ENCODE results near the gene SLC39A11.

The SLC39A11 gene

GRCh38 chr17:72930031-72930430 lies 162.5 kb downstream of the SLC39A11 start:
- WGBS, 2 experiments = 69 to 85% methylated on average over 2 of the region's 2 CpGs
- no peaks in the 10 kb centered on the region for H3K27me3 ChIP-seq (ENCODE audit: control insufficient read depth, insufficient read depth, low read length, poor library complexity, severe bottlenecking)
- no peak overlapping the region for H3K27ac ChIP-seq (ENCODE audit: insufficient read depth, low read depth, low read length, poor library complexity, severe bottlenecking)
- H3K9me3 ChIP-seq (ENCODE audit: control insufficient read depth, low read length) = no peaks in the 10 kb centered on the region
- peaks cover 17% of the 10 kb centered on the region for H3K4me1 ChIP-seq (ENCODE audit: control insufficient read depth, insufficient read depth, low read length)
- H3K4me3 ChIP-seq (ENCODE audit: insufficient read depth, low read depth, low read length) = no peak overlapping the region
- H3K36me3 ChIP-seq (ENCODE audit: control insufficient read depth, insufficient read depth, low read length) = no peaks in the 10 kb centered on the region

DNA sequence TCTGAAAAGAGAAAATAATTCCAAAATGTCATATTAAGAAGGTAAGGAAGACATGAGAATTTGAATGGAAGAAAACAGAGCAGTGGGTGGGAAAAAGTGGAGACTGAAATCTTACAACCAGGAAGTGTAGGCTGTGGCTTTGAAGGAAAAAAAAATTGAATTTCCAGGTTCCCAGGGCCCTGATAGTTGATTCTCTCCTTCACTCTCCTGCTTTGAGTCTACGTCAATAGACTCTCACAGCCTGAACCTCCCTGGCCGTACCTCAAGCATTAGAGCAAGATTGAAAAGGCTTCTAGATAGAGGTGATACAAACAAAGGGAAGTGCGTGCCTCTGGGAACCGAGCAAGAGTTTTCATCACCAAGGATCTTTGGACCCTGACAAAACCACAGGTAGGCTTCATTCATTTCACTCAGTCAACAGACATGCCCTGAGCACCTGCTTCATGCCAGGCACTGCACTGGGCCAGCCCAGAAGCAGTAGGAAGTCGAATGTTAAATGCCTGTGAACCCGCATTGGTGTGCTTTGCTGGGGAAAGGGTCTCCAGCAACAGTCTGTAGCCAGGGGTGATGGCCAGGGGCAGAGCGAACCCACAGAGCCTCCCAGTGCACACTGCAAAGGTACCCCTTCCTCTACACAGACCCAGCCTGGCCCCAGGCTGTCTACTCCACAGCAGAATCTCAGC lies 163.9 kb downstream of the SLC39A11 start:
- H3K9me3 ChIP-seq (ENCODE audit: control insufficient read depth, low read length) = no peaks in the 10 kb centered on the region
- no peak overlapping the region for H3K4me3 ChIP-seq (ENCODE audit: insufficient read depth, low read depth, low read length)
- no peaks in the 10 kb centered on the region for H3K36me3 ChIP-seq (ENCODE audit: control insufficient read depth, insufficient read depth, low read length)
- 91 to 92% methylated on average over 7 of the region's 7 CpGs for WGBS, 2 experiments
- H3K27me3 ChIP-seq (ENCODE audit: control insufficient read depth, insufficient read depth, low read length, poor library complexity, severe bottlenecking) = no peaks in the 10 kb centered on the region
- peaks cover 17% of the 10 kb centered on the region for H3K4me1 ChIP-seq (ENCODE audit: control insufficient read depth, insufficient read depth, low read length)
- H3K27ac ChIP-seq (ENCODE audit: insufficient read depth, low read depth, low read length, poor library complexity, severe bottlenecking) = no peak overlapping the region

GRCh38 chr17:72927760-72928159 lies 164.7 kb downstream of the SLC39A11 start:
- Histone ChIP-seq H3K27ac (ENCODE audit: insufficient read depth, low read depth, low read length, poor library complexity, severe bottlenecking) (no peak overlapping the region), H3K27me3 (ENCODE audit: control insufficient read depth, insufficient read depth, low read length, poor library complexity, severe bottlenecking) (no peaks in the 10 kb centered on the region), H3K4me3 (ENCODE audit: insufficient read depth, low read depth, low read length) (no peak overlapping the region), H3K4me1 (ENCODE audit: control insufficient read depth, insufficient read depth, low read length) (peaks cover 17% of the 10 kb centered on the region), H3K36me3 (ENCODE audit: control insufficient read depth, insufficient read depth, low read length) (no peaks in the 10 kb centered on the region), H3K9me3 (ENCODE audit: control insufficient read depth, low read length) (no peaks in the 10 kb centered on the region)
- WGBS, 2 experiments = 89 to 100% methylated on average over 1 of the region's 1 CpG

DNA sequence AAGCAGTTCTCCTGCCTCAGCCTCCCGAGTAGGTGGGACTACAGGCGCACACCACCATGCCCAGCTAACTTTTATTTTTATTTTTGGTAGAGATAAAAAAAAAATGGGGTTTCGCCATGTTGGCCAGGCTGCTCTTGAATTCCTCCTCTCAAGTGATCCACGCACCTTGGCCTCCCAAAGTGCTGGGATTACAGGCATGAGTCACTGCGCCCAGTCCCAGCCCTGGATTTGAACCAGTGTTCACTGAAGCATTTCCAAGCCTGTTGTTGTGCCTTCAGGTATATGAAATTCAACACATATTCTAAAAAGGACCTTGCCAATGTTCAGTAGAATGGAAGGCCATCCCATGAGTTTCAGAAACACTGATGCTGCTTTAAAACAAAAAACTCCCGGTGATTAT lies 165.3 kb downstream of the SLC39A11 start:
- no peaks in the 10 kb centered on the region for H3K9me3 ChIP-seq (ENCODE audit: control insufficient read depth, low read length)
- no peaks in the 10 kb centered on the region for H3K36me3 ChIP-seq (ENCODE audit: control insufficient read depth, insufficient read depth, low read length)
- no peak overlapping the region for H3K4me3 ChIP-seq (ENCODE audit: insufficient read depth, low read depth, low read length)
- no peaks in the 10 kb centered on the region for H3K27me3 ChIP-seq (ENCODE audit: control insufficient read depth, insufficient read depth, low read length, poor library complexity, severe bottlenecking)
- H3K4me1 ChIP-seq (ENCODE audit: control insufficient read depth, insufficient read depth, low read length) = peaks cover 17% of the 10 kb centered on the region
- H3K27ac ChIP-seq (ENCODE audit: insufficient read depth, low read depth, low read length, poor library complexity, severe bottlenecking) = no peak overlapping the region
- 93 to 94% methylated on average over 6 of the region's 6 CpGs for WGBS, 2 experiments

DNA sequence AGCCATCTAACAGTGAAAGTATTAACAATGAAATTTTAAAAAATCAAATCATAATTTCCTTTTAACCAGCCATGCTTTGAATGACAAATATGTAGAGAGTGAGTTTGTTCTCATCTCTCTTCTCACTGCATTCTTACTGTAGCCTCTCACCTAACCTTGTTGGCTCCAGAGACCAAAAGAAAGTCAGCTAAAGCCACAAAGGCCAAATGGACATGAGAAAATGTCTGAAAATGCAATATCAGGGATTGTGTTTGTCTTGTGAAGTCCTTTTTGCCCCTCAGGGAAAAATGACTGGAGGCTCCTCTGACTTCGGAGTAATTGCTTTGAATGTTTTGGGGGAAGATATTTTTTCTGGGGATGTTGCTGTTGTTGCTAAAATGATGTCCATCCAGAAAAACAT lies 166.3 kb downstream of the SLC39A11 start:
- Histone ChIP-seq H3K4me3 (ENCODE audit: insufficient read depth, low read depth, low read length) (no peak overlapping the region), H3K27ac (ENCODE audit: insufficient read depth, low read depth, low read length, poor library complexity, severe bottlenecking) (no peak overlapping the region), H3K9me3 (ENCODE audit: control insufficient read depth, low read length) (no peaks in the 10 kb centered on the region), H3K27me3 (ENCODE audit: control insufficient read depth, insufficient read depth, low read length, poor library complexity, severe bottlenecking) (no peaks in the 10 kb centered on the region), H3K4me1 (ENCODE audit: control insufficient read depth, insufficient read depth, low read length) (peaks cover 17% of the 10 kb centered on the region), H3K36me3 (ENCODE audit: control insufficient read depth, insufficient read depth, low read length) (no peaks in the 10 kb centered on the region)
- WGBS, 2 experiments = 93 to 100% methylated on average over 1 of the region's 1 CpG

GRCh38 chr17:72924196-72924595 lies 168.3 kb downstream of the SLC39A11 start:
- H3K36me3 ChIP-seq (ENCODE audit: control insufficient read depth, insufficient read depth, low read length) = no peaks in the 10 kb centered on the region
- no peak overlapping the region for H3K27ac ChIP-seq (ENCODE audit: insufficient read depth, low read depth, low read length, poor library complexity, severe bottlenecking)
- no peaks in the 10 kb centered on the region for H3K9me3 ChIP-seq (ENCODE audit: control insufficient read depth, low read length)
- no peak overlapping the region for H3K4me3 ChIP-seq (ENCODE audit: insufficient read depth, low read depth, low read length)
- peaks cover 7% of the 10 kb centered on the region for H3K4me1 ChIP-seq (ENCODE audit: control insufficient read depth, insufficient read depth, low read length)
- H3K27me3 ChIP-seq (ENCODE audit: control insufficient read depth, insufficient read depth, low read length, poor library complexity, severe bottlenecking) = no peaks in the 10 kb centered on the region
- WGBS, 2 experiments = 67 to 95% methylated on average over 2 of the region's 2 CpGs

DNA sequence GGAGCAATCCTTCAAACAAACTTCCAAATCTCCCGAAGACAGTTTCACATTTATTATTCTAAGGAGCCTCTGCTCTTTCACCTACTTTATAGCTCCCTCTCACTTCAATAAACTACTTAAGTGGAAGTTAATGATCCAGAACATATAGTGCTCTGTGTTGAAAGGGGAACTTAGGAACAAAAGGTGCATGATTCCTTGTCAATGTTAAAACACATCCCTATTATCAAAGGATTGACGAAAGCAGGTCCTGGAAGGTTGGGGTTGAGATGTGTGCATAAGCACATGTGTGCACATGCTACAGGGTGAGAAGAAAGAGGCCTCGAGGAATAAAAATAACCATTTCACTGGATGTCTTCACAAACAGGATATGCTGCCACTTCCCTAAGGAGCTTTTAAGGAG lies 170.3 kb downstream of the SLC39A11 start:
- Histone ChIP-seq H3K36me3 (ENCODE audit: control insufficient read depth, insufficient read depth, low read length) (no peaks in the 10 kb centered on the region), H3K4me3 (ENCODE audit: insufficient read depth, low read depth, low read length) (no peak overlapping the region), H3K4me1 (ENCODE audit: control insufficient read depth, insufficient read depth, low read length) (no peaks in the 10 kb centered on the region), H3K9me3 (ENCODE audit: control insufficient read depth, low read length) (no peaks in the 10 kb centered on the region), H3K27me3 (ENCODE audit: control insufficient read depth, insufficient read depth, low read length, poor library complexity, severe bottlenecking) (no peaks in the 10 kb centered on the region), H3K27ac (ENCODE audit: insufficient read depth, low read depth, low read length, poor library complexity, severe bottlenecking) (no peak overlapping the region)
- 96 to 97% methylated on average over 3 of the region's 3 CpGs for WGBS, 2 experiments

DNA sequence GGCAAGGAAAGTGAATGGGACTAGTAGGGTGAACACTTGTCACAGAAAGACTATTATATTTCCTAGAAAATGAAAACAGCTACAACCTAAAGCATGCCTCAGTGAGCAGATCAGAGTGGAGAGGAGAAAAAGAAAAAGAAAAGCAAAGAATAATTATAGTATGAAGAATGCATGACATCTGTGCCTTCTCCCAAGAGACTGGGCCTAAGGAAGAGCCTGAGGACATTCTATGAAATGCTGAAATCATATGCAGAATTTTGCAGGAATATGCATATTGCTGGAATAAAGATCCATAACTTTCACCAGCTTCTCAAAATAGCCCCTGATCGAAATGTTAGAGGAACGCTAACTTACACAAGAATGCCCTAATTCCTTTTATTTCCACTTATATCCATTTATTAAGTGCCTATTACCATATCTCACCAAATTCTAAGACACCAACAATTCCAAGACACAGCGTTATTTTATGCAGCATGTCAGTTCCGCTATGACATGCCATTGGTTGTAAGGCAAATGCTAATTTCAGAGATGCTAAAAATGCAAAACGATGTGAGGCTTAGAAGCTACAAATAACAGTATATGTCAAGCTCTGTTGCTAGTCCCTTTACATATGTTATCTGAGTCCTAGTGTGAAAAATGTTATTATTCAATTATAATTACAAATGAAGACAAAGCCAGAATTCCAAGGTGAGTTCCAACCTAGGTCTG lies 171.0 kb downstream of the SLC39A11 start:
- WGBS, 2 experiments = 94 to 96% methylated on average over 5 of the region's 5 CpGs

GRCh38 chr17:72920513-72920912 lies 172.0 kb downstream of the SLC39A11 start:
- no peak overlapping the region for H3K4me3 ChIP-seq (ENCODE audit: insufficient read depth, low read depth, low read length)
- no peak overlapping the region for H3K27ac ChIP-seq (ENCODE audit: insufficient read depth, low read depth, low read length, poor library complexity, severe bottlenecking)
- H3K36me3 ChIP-seq (ENCODE audit: control insufficient read depth, insufficient read depth, low read length) = no peaks in the 10 kb centered on the region
- no peaks in the 10 kb centered on the region for H3K4me1 ChIP-seq (ENCODE audit: control insufficient read depth, insufficient read depth, low read length)
- no peaks in the 10 kb centered on the region for H3K9me3 ChIP-seq (ENCODE audit: control insufficient read depth, low read length)
- no peaks in the 10 kb centered on the region for H3K27me3 ChIP-seq (ENCODE audit: control insufficient read depth, insufficient read depth, low read length, poor library complexity, severe bottlenecking)
- WGBS, 2 experiments = 90 to 98% methylated on average over 2 of the region's 2 CpGs

More for the DNA sequence above, 171.0 kb downstream of the SLC39A11 start:
- H3K27ac ChIP-seq (ENCODE audit: insufficient read depth, low read depth, low read length, poor library complexity, severe bottlenecking) = no peak overlapping the region
- H3K4me1 ChIP-seq (ENCODE audit: control insufficient read depth, insufficient read depth, low read length) = no peaks in the 10 kb centered on the region
- H3K9me3 ChIP-seq (ENCODE audit: control insufficient read depth, low read length) = no peaks in the 10 kb centered on the region
- no peaks in the 10 kb centered on the region for H3K27me3 ChIP-seq (ENCODE audit: control insufficient read depth, insufficient read depth, low read length, poor library complexity, severe bottlenecking)
- no peaks in the 10 kb centered on the region for H3K36me3 ChIP-seq (ENCODE audit: control insufficient read depth, insufficient read depth, low read length)
- no peak overlapping the region for H3K4me3 ChIP-seq (ENCODE audit: insufficient read depth, low read depth, low read length)

DNA sequence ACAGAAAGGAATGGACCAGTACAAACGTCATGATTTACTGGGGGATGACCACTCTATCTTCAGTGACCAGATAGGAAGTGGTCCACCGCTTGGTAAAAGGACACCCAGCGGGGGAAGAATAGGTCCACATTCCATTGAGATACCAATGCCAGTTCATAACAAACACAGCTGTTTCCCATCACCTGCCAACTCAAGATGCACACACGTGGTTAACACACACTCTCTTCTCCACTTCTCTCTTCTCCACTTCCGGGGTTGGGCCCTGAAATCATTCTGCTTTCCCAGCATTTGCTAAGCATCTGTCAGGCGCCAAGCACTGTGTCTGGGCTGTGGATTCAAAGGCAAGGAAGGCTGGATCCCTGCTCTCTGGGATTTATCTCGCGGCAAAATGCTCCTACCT lies 175.5 kb downstream of the SLC39A11 start:
- H3K36me3 ChIP-seq (ENCODE audit: control insufficient read depth, insufficient read depth, low read length) = no peaks in the 10 kb centered on the region
- no peak overlapping the region for H3K4me3 ChIP-seq (ENCODE audit: insufficient read depth, low read depth, low read length)
- no peaks in the 10 kb centered on the region for H3K9me3 ChIP-seq (ENCODE audit: control insufficient read depth, low read length)
- no peaks in the 10 kb centered on the region for H3K27me3 ChIP-seq (ENCODE audit: control insufficient read depth, insufficient read depth, low read length, poor library complexity, severe bottlenecking)
- WGBS, 2 experiments = 81 to 84% methylated on average over 8 of the region's 8 CpGs
- H3K27ac ChIP-seq (ENCODE audit: insufficient read depth, low read depth, low read length, poor library complexity, severe bottlenecking) = no peak overlapping the region
- H3K4me1 ChIP-seq (ENCODE audit: control insufficient read depth, insufficient read depth, low read length) = no peaks in the 10 kb centered on the region
